HG02852 (cell line): ENCODE data around the gene EBF3.

Experiments
- ATAC-seq: cut with Tn5 transposase; IDR thresholded peaks from one replicate; pipeline ENCODE4 v1.9.1; 2021; ENCODE audit warnings: mild to moderate bottlenecking, moderate library complexity; ENCODE audit not compliant: unreplicated experiment

The EBF3 gene

DNA sequence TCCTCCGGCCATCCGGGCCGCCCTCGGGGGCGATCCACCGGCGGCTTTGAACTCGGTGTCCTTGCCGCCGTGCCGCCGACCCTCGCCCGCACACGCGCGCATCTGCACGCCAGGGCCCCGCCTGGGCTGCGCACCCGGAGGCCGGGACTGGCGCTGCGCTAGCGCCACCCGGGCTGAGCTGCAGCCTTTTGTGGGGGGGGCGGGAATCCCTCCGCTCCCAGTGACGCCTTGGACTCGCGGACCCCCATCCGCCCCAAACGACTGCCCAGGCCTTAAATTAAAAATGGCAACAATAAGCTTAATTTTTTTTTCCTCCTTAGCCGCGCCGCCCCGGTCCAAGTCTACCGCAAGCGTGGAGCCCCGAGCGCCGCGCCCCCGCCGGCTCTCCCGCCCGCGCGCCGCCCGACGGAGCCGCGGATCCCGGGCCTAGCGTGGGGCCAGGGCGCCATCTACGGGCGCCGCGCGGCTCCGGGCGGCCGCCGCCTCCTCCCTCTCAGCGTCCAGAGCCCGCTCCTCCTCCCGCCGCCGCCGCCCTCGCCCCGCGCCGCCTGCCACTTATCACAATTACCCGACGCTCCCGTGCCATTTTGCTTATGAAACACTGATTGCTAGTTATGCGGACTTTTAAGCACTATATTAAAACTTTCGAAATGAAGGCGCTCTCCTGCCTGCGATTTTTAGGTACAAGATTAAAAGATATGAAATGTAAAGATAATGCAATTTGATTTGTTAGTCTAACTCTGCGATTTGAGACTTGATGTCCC lies 7.5 kb upstream of the EBF3 start:
- ATAC-seq, result no peak

DNA sequence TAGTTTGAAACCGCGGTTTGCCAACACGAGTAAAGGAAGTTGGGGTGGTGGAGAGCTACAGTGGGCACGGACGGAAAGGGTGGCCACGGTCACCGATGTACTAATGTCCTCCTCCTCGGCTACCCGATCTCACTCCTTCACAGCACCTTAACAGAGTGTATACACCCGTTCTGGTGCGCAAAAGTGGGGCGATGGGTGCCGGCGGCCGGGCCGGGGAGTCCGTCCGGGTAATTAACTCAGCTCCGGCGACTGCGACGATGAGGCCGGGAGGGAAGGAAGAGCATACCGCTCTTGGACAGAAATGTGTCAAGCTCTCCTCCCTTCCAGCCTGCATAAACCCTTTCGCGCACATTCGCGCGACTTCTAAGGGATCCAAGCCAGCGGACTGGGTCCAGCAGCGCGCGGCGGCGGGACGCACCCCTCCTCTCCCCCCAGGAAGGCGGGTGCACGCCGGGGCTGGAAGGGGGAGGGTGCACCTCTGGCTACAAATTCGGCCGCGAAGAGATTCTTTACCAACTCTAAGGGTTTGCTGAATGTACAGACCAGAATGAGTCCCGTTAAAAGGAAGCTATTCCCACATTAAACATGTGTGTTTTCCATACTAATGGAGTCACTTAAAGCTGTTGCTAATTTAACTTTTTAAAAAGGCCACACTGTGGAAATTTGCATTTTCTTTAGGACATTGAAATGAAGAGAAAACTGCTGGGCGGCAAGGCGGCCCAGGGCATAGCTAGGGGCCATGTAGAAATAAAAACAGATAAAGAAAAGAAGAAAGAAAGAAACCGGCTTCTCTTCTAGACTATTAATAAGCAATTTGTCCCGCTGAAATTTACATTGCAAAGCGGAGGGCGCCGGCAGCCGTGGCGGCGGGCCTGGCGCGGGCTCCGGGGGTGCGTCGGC lies 6.6 kb upstream of the EBF3 start:
- ATAC-seq, result no peak

- no peak for ATAC-seq
Measured at GRCh38 chr10:129969911-129970464, 5.9 kb upstream of the EBF3 start.

DNA sequence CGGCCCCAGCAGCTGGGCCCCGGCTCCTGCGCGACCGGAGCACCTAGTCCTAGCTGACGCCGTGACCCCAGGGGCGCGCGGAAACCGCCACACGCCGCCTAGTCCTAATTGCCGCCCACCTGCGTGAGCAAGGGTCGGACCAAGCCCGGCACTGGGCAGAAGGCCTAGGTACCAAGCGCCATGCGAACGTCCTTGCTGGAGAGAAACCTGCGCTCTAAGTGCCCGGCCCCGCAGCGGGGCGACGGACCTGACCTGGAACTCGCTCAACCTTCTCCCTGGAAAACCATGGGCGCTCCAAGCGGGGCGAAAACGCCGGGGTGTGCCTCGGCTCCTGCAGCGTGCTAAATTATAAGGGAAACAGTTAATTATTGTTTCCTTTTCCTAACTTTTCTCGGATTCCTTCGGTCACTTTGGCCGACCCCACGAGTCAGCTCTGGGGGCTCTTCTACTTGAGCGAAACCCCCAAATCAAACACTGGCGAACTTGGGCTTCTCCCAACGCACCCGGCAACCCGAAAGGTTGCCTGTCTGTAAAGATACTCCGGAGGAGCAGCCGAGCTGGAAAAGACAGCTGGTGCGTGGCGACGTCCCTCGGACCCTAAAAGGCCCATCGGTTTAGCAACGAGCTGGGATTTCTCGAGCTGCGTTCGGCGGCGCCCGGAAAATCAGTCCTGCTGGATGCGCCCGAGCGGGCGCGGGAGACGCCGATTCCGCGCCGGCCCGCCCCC lies 5.3 kb upstream of the EBF3 start:
- ATAC-seq, result no peak

DNA sequence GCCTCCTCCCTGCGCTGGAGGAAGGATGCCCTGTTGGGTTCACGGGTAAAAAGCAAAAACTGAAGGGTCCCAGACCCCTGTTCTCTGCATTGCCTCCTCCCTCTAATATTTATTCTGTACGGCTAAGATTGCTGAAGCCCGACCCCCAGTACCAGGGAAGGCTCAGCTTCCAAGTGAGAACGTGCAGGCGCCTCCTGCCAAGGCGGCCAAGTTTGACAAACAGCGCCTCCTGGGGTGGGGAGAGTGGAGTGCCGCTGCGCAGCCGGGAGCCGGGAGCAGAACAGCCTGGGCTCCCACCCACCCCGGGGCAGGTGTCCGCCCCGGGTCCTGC lies 4.7 kb upstream of the EBF3 start:
- ATAC-seq, result no peak

DNA sequence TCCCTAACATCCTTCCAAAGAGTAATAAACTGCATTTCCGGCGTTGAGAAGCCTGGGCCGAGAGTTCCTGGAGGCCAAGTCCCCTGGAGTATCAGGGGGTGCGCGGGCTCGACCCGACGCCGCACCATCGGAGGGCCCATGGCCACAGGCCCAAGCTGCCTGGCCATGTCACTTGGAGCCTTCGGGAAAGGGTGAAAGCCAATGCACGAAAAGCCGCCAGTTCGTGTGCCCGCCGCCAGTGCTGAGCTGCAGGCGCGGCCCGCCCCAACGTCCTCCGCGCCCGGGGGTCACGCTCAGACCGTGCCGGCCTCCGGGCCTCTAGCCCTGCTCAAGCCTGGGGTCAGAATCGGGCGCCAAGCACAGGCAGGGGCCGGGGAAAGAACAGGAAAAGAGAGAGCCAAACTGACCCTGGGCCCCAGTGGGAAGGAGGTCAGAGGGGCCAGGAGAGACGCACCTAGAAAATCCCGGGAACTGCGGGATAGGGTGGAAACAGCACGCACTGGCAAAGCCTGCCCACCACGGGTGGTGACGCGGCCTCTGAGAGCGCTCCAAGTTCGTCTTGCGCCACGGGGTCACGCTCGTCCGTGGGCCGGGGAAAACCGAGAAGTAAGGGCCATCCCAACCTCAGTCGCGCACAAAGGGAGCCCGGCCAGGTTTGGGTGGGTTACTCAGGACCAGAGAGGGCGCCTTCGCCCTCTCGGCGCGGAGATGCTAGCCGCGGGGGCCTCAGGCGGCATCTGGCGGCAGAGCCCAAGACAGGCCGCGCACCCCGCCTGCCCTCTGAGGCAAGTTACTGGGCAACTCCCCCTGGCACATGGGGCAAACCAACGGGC lies 4.2 kb upstream of the EBF3 start:
- no peak for ATAC-seq

GRCh38 chr10:129967579-129968019 lies 3.5 kb upstream of the EBF3 start:
- no peak for ATAC-seq

DNA sequence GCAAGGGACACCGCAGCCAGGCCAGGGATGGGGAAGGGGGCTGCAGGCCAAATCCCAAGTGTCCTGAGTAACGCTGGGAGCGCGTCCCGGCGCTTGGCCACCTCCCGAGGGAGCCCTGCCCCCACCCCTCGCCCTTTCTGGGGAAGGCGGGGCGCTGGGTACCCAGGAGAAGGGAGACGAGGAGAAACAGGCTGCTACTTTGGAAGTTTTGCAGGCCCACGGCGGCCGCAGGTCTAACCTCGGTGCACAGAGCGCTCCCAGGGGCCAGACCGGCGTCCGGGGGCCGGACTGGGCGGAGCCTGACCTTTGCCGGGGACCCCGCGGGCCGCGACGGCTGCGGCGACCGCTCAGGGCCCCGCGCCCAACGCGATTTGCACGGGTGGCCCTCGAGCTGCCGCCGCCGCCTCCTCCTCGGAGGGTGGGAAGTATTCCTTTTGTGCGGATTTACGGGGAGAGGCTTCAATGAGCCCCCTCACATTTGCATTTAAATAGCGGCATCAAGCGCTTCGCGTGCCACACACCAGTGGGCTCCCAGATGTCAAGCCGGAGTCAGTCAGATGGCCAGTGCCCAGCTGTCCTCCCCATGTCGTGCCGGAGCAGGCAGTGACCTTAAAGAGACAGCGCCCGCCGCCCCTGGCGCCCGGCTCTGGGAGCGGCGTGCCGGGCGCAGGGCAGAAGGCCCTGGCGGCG lies 3.0 kb upstream of the EBF3 start:
- no peak for ATAC-seq

GRCh38 chr10:129966370-129966888 lies 2.4 kb upstream of the EBF3 start:
- no peak for ATAC-seq

GRCh38 chr10:129965959-129966358 lies 1.9 kb upstream of the EBF3 start:
- ATAC-seq, result no peak

DNA sequence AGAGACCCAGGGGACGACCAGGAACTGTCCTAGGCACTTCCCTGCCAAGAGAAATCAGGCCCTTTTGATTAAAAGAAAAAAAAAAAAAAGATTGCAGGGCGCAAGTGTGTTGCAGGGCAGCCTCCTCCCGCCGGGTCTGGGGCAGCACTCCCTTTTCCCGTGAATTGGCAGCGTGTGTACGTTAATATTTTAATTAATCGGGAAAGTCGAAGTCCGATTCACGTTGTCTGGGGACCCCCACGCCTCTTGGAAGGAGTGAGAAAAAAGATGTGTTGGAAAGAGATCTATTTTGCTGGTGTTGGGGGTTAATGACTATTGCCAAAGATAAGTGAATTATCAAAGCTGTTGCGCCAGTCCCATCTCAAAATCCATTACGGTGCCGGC lies 1.3 kb upstream of the EBF3 start:
- no peak for ATAC-seq

GRCh38 chr10:129964611-129965424 lies 744 bp upstream of the EBF3 start:
- ATAC-seq, result no peak

- ATAC-seq, result no peak
Measured at GRCh38 chr10:129962872-129963640, 1.0 kb downstream of the EBF3 start.

- ATAC-seq, result no peak
Measured at GRCh38 chr10:129962031-129962871, 1.8 kb downstream of the EBF3 start.

DNA sequence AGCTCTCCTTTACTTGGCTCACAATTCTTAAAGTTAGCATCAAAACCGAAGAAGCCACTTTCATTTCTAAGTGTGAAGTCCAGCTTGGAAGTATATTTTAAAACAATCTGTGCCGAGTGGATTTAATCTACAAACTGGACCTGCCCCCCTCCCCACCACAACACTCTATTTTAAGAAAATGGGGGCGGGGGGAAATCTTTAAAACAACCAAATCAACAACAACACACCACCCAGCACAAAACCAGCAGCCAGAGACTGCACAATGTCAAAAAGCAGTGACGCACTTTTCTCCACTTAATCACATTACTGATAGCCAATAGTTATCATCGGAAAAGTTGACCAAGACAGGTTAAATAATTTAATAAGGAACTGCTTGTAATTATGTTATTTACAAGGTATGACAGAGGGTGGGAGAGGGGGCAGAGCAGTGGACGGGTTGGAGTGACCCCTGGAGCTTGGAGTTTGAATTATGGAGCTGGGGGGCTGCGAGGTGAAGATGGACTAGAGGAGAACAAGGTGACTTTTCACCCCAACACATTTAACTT lies 2.8 kb downstream of the EBF3 start:
- no peak for ATAC-seq

GRCh38 chr10:129960481-129961156 lies 3.5 kb downstream of the EBF3 start:
- ATAC-seq, result no peak
